GM04504 (cell line): ENCODE results near the gene RNF215.
A peak's percentile ranks its signal among the peaks of the same experiment; 100 is the strongest.
"Not testable (repeated sequence)": the region's sequence is repeated elsewhere in the genome, so short reads cannot be mapped to it uniquely, and the experiment has no call there.

Experiments used
- DNase-seq: peaks from one replicate; pipeline ENCODE4 v3.0.0-alpha.2; 2012; ENCODE audit warnings: low read depth

Gene RNF215

DNA sequence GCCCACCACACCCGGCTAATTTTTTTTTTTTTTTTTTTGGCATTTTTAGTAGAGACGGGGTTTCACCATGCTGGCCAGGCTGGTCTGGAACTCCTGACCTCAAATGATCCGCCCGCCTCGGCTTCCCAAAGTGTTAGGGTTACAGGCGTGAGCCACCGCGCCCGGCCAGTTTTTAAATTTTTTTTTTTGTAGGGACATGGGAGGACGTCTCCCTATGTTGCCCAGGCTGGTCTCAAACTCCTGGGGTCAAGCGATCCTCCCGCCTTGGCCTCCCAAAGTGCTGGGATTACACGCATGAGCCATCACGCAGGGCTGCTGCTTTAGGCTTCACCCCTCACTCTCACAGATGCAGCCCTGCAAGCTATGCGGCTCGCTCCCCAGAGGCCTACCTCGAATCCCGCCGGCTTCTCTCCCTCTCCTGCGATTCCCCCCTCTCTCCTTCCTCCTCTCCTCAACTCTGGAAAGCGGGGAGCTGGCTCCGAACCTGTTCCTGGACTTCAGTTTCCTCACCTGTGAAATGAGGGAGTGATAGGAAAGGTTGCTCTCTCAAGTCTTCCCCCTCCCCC lies 29.5 kb downstream of the RNF215 start:
- no peak for DNase-seq

DNA sequence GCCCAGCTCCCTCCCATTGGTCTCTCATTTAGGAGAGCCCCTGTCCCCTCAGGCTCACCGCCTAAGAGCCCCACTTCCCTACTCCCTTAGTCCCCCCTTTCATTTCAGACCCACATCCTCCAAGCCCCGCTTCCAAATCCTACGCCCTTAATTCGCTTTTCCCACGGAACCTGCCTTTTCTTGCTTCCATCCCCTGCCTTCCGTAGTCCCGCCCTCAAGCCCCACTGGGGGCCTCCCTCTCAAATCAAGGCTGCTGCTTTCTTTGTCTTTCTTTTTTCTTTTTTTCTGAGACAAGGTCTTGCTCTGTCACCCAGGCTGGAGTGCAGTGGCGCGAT lies 30.0 kb downstream of the RNF215 start:
- no peak for DNase-seq

DNA sequence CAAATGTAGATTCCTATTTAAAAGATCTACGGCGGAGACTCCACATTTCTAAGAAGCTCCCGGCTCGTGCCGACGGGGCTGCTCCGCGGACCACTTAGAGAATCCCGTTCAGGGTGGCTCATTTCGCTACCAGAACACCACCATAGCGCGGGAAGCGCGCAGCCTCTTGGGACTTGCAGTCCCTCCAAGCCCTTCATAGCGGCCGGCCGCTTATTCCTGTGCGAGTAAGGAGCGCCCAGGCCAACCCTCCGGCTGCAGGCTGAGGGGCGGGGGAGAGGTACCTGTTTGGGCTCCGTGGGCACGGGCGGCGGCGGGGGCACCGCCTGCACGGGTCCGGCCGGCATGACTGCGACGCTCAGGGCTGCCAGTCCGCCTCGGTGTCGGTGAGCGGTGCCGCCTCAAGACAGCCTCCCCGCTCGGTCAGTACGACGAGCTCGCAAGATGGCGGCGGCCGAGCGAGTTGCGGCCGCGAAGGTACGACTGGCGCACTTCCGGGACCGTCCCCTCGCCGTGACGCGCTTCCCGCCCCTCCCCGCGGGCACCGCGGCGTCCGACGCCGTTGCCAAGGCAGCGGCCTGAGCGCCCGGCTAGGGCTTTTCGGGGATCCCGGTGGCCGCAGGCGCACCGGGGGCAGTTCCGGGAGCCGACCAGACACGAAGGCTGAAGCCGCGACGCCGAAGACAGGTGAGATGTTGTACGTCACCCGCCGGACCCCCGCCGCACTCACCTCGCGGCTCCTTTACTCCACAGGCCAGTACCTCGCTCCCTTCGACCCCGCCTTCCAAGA lies 30.6 kb downstream of the RNF215 start, which contains the start of the genes CCDC157 and SF3A1:
Gene CCDC157, plus strand, starts transcription at position 559 of the 787 bp plus-strand sequence. CDS start 8,994 bp downstream, outside the sequence.
Gene SF3A1, minus strand, starts transcription at position 446 of the 787 bp plus-strand sequence. Its CDS starts 102 bp downstream, at position 344.
- DNase-seq = peak; percentile 75

DNA sequence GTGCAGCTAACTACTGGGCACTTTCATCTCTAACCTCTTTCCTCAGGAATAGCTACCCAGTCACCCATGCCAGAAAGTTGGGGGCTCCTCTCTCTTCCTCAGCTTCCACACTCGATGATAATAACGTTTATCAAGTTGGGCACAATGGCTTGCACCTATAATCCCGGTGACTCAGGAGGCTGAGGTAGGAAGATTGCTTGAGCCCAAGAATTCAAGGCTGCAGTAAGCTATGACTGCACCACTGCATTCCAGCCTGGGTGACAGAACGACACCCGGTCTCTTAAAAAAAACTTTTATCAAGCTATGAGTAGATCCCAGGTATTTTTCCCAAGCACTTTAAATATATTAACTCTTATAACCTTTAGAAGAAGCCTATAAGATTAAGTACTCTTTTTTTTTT lies 32.6 kb downstream of the RNF215 start:
- DNase-seq = no peak

DNA sequence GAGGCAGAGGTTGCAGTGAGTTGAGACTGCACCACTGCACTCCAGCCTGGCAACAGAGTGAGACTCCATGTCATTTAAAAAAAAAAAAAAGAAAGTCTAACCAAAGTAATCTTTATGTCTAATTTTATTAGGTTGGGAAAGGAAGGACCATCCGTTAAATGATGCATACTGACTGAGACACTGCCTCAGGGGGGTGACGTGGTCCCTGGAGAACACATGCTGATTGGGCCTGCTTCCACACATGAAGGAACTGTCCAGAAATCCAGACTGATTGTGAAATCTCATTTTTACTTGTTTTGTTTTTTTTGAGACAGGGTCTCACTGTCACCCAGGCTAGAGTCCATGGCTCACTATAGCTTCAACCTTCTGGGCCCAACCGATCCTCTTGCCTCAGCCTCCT lies 36.0 kb downstream of the RNF215 start:
- DNase-seq = peak; percentile 70

DNA sequence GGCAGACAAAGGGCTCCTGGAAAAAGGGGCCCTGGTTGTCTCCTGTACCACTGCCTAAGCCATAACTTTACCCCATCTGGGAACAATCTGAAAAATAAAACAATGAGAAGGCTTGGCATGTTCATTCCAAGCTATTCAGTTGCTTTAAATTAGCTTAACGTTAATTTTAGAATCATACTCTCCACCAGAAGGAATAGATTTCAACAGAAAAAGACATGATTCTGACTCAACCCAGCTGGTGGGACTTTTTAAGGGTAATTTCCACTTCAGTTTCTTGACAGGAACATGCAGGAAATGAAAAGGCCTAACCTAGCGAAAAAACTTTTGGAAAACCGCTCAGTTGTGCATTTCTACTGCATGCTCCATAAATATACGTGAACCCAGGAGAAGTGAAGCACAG lies 38.4 kb downstream of the RNF215 start:
- DNase-seq = peak; percentile 55

DNA sequence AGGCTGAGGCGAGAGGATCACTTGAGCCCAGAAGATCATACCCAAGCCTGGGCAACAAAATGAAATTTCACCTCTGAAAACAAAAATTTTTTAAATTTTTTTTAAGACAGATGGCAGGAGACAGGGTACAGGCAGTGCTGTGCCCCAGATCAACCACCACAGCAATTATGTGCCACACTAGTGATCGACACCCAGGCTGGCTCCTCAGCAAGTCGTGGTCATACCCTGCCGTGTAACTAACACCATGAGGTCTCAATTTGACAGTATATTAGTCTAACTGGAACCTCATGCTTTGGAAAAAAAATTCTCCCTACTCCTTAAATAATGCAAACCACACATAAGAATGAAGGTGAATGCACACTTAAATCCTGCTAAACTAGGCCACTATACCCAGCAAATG lies 38.8 kb downstream of the RNF215 start:
- DNase-seq = no peak

DNA sequence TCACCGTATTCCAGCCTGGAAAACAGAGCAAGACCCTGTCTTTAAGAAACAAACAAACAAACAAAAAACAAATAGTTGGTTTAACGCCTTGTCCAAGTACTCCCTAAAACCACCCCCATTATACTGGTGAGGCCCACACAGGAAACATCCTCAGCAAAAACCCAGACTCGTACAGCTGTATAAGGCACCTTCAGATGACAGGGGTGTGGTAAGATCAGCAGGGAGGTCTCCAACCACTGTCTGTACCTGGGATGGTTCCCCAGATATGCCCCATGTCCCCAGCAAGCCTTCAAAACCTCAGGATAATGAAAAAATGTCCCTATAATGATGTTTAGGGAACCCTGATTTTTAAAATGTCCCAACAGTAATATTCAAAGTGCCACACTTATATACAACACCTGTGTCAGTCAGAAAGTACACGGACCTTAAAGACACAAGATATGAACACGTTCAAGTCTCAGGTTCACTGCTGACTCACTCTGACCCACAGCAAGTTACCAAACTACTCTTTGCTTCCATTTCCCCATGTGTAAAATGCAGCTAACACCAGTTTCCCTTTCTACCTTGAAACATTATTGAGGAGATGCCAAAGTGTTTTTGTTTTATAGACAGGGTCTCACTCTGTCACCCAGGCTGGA lies 39.8 kb downstream of the RNF215 start:
- DNase-seq = no peak

DNA sequence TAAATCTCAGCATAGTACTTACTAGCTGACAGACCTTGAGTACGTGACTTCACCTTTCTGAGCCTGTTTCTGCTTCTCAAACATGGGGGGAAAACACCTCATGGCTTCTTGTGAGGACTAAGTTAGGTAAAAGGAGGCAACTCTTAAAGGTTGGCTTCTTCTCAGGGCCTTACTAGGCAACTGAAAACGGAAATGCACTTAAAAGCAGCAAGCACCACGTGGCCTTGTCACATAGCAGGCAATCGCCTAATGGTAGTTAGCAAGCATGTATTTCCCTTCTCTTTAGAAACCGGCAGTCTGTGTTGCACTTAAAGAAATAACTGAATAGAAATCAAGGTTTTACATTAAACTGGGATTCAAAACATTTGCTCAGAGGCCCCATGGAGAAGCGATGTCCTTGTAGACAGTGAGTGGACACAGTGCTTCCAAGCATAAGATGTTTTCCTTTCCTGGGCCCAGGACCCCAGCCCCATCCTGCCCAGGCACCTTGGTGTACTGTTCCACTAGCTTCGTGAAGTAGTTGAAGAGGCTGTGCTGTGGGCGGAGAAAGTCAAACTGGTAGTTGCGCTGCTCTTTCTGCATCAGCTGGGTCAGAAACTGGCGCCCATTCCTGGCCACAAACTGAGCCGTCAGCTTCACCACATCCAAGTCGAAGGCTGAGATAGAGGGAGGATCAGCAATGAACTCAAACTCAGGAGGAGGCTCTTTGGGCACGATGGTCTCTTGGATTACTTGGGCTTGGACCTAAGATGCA lies 42.6 kb downstream of the RNF215 start:
- DNase-seq = no peak

DNA sequence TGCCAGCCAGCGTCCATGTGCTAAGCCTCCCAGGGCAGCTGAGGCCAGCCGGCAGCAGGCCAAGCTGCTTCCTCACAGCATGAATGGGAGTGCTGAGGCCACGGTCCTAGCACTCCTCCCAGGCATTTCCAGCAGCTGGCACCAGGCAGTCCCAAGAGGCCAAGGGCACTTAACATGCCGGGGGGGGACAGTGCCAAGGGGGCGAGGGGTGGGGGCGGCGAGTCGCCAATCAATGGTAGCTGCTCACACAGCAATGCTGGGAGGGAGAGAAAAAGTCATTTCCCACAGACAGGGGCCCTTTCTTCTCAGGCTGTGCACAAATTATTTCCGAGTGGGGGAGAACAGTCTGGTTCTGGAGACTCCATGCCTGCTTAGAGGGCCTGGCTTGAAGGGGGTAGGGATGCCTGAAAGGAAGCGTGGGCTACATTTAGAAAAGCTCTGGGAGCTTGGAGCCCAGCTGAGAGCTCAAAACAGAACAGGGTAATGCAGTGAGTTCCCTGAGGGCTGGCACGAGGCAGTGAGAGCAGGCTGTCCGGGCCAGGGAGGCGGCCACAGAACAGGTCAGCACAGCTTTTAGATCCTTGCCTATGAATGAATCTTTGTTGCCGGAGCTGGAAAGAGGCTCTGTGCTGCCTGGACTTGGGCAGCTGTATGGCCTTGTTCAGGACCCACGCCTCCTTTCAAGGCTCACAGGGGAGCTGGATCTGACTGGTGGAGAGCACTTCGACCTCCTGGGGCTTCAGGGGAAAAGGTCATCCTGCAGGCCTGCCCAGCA lies 46.1 kb downstream of the RNF215 start:
- no peak for DNase-seq

DNA sequence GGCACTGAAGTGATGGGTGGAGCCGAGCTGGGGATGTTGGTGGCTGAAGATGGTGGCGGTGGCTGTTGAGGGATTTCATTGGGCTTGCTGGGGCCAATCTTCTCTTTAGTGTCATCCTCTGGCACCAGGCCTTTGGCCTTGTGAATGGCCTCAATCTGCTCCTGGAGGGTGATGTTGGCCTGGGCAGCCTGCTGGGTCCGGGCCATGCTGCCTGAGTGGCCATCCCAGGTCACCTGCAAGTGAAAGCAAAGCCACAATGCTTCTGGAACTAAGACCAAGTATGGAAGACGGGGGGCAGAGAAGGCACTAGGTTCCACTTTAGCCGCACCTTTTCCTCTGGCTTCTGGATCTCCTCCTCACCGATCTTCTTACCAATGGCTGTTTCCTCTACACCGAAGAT lies 48.4 kb downstream of the RNF215 start:
- no peak for DNase-seq

DNA sequence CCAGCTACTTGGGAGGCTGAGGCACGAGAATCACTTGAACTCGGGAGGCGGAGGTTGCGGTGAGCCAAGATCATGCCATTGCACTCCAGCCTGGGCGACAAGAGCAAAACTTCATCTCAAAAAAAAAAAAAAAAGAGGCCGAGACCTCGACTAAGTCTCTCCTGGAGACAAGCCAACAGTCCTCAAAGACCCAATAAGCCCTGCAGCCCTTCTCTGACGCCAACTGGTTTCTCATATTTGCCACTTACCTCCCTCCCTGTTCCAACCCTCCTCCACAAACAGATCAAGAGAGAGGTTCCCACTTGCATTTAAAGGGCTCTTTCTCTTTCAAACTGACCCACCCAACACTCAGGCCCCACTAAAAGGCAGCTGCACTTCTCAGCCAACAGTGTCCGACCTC lies 48.9 kb downstream of the RNF215 start:
- not testable (repeated sequence) for DNase-seq

DNA sequence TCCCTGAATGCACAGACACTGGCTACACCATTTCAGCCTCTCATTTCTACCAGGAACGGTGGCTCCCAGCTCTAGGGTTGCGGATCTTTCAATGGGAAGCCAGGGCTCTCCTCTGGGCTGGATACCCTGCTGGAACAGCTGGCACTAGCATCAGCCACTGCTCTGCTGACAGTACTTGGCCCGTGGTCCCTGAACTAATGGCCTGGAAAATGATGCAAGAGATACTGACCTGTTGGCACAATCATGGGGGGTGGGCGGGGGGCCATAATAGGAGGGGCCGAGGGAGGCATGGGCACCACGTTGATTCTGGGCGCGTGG lies 49.8 kb downstream of the RNF215 start:
- DNase-seq = no peak

DNA sequence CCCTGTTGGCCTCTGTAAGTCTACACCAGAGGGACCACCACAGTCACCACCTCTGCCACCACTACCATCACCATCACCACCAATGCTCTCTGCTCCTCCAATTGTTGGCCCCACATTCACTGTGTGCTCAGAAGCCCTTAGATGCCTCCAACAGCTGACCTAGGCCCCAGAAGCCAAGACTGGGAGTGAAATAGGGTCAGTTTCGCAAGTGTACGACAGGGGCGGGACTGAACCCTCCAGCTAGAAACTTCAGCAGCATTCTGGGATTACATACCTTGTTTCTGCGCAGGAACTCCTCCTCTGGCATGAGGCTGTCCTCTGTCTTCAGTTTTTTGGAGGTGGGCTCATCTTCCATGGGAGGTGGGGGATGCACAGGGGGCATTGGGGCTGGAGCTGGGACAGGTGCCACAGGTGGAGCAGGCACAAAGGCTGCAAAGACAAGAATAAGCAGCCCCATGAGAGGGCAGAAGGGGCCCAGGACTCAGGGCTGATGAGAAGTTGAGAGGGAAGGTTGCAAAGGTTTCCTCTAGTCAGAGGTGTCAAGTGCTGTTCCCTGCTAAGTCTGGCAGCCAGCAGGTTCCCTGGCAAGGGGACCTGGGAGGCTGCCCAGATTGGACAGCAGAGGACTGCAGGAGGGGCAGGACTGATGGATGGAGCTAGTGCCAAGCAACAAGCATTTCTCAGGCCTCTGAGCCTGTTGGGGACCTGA lies 50.3 kb downstream of the RNF215 start:
- DNase-seq = no peak

DNA sequence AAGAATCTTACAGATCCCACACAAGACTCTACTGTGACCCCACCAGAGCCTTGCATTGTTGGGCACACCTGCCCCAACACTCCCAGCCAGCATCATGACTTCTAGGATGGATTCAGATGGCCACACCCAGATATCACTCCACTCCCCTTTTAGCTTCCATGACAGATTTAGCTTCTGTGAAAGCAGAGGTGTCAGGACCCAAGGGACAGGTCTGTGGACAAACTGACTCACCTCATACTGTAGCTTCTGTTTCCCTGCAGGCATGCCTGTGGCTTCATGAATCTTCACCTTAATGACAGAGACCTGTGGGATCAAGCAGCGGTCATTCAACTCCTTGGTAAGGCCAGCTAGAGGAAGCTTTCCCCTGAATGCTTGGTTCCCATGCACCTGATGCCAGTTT lies 52.0 kb downstream of the RNF215 start:
- DNase-seq = no peak

DNA sequence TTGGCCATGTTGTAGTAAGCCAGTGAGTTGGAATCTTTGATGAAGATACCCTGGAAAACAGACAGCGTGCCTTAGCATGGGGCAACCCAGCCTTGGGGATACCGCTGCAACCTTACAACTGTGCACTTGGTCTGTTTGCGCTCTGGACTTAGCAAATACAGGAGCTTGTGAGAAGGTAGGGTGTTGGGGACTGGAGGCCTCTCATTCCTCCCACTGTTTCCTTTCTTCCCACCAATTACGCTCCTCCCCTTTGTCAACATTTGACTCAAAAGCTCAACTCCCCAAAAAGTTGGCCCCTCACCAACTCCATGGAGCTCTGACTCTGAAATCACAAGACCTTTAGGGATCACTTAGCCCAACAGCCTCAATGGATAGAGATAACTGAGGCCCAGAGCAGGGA lies 52.6 kb downstream of the RNF215 start:
- DNase-seq = no peak

DNA sequence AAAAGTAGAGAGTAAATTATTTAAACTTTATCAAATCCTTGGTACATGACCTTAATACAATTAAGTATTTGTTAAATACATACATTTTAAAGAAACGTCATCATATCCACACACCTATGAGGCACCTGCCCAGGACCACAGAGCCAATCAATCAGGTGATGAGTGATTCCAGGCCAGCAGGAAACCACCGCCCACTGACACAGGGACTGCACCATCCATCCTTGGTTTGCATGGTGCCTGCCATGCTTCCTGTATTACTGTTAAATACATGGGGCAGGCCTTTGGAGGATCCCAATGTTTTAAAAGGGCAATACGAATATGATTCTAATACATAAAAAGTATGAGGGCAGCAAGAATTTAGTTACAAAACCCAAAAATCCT lies 53.5 kb downstream of the RNF215 start:
- DNase-seq = no peak

DNA sequence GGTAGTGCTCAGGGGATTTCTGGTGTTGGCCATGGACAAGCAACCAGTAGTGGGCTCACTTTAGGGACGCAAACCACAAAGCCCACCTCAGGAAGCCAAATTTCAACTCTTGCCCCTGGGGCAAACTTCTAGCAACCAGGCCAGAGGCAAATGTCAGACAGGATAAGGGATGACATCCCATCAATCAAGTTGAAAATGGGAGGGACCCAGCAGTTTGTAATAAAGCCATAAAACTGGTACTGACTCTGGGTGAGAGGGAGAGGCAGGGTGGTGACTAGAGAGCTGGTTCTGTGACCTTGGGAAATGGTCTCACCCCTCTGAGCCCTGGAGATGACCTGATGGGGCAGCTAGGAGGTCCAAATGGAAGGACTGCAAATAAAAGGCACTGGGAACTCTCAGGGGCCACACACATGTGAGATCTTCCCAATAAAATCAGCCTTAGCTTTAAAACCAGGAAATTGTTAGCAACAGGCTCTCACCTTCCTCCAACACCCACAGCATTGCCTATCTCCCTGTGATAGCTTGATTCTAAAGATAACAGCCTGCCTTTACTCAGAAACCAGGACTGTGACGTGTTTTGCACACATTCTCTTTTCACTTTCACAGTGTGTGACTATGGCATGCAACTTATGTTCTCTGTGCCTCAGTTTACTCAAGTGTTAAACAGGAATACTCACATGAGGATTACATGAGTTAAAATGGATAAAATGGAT lies 54.1 kb downstream of the RNF215 start:
- DNase-seq = no peak

DNA sequence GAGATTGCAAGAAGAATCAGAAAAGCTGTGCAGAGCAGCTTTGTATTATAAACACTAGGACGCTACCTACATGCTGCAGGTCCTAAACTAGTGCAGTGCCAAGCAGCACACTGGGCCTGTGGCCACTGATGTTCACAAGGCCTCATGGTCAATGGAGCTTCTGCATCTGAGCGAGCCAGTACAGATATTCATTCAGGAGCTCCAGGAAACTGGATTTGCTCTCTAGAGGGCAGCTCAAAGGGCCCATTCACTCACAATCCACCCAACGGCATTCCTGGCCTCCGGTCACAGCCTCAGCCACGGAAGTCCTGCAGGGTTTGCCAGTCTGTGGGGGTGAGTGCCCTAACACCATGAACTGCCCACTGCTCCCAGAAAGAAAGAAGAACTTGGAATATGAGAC lies 54.7 kb downstream of the RNF215 start:
- DNase-seq = no peak
